ENCODE results near the gene JMJD1C.

- TF ChIP-seq POLR2A (IDR thresholded peaks at IDR 0.05; ENCODE audit: low read length) (no peak), GATA1 (IDR thresholded peaks at IDR 0.05; ENCODE audit: low read depth, low read length) (no peak)
These were observed 192.2 kb downstream of the JMJD1C start for GRCh38 chr10:63273577-63273976.
